ENCODE measurements around the gene SMIM45.

The SMIM45 gene

GRCh38 chr22:41995211-41995610 lies 43.3 kb downstream of the SMIM45 start:
- H3K4me3 ChIP-seq = no peak overlapping the region
- no peaks in the 10 kb centered on the region for H3K36me3 ChIP-seq
- TF ChIP-seq, protein P1, sequence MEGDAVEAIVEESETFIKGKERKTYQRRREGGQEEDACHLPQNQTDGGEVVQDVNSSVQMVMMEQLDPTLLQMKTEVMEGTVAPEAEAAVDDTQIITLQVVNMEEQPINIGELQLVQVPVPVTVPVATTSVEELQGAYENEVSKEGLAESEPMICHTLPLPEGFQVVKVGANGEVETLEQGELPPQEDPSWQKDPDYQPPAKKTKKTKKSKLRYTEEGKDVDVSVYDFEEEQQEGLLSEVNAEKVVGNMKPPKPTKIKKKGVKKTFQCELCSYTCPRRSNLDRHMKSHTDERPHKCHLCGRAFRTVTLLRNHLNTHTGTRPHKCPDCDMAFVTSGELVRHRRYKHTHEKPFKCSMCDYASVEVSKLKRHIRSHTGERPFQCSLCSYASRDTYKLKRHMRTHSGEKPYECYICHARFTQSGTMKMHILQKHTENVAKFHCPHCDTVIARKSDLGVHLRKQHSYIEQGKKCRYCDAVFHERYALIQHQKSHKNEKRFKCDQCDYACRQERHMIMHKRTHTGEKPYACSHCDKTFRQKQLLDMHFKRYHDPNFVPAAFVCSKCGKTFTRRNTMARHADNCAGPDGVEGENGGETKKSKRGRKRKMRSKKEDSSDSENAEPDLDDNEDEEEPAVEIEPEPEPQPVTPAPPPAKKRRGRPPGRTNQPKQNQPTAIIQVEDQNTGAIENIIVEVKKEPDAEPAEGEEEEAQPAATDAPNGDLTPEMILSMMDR (IDR thresholded peaks at IDR 0.05) = no peak
- H3K4me1 ChIP-seq = no peaks in the 10 kb centered on the region
- no peak overlapping the region for H3K27ac ChIP-seq
- H3K9me3 ChIP-seq = no peaks in the 10 kb centered on the region
- DNase-seq (ENCODE audit: low spot score in 2 of 2) = no peak
- no peaks in the 10 kb centered on the region for H3K27me3 ChIP-seq
- intact Hi-C loops (cut with DNase I) = no loop called here

- Histone ChIP-seq H3K27me3 (no peaks in the 10 kb centered on the region), H3K27ac (no peak overlapping the region), H3K36me3 (no peaks in the 10 kb centered on the region), H3K4me1 (no peaks in the 10 kb centered on the region), H3K9me3 (no peaks in the 10 kb centered on the region), H3K4me3 (no peak overlapping the region)
- DNase-seq (ENCODE audit: low spot score in 2 of 2) = peak in 1 of 2 donors; percentile 55
- TF ChIP-seq, protein P1 (IDR thresholded peaks at IDR 0.05) = no peak
- intact Hi-C loops (cut with DNase I) = no loop called here
Measured at GRCh38 chr22:41996826-41997225, 44.9 kb downstream of the SMIM45 start.

GRCh38 chr22:41998361-41999261 lies 46.7 kb downstream of the SMIM45 start, which contains the start of gene WBP2NL:
TSS of gene WBP2NL (plus strand) at chr22:41998788. CDS start at chr22:41998819, 31 bp downstream.
- intact Hi-C loops (cut with DNase I) = no loop called here
- no peak within 1 kb of the TSS for H3K27ac ChIP-seq
- TF ChIP-seq, protein P1 (IDR thresholded peaks at IDR 0.05) = no peak

GRCh38 chr22:42000466-42000865 lies 48.5 kb downstream of the SMIM45 start:
- Histone ChIP-seq H3K9me3 (no peaks in the 10 kb centered on the region), H3K27ac (no peak overlapping the region), H3K27me3 (no peaks in the 10 kb centered on the region), H3K4me1 (no peaks in the 10 kb centered on the region), H3K4me3 (no peak overlapping the region), H3K36me3 (no peaks in the 10 kb centered on the region)
- TF ChIP-seq, protein P1 (IDR thresholded peaks at IDR 0.05) = no peak
- peak in 1 of 2 donors; percentile 4 for DNase-seq (ENCODE audit: low spot score in 2 of 2)
- intact Hi-C loops (cut with DNase I) = no loop called here

More at GRCh38 chr22:41998361-41999261, 46.7 kb downstream of the SMIM45 start, which contains the start of gene WBP2NL:
- H3K36me3 ChIP-seq = no peaks in the 10 kb centered on the region
- H3K9me3 ChIP-seq = no peaks in the 10 kb centered on the region
- no peaks in the 10 kb centered on the region for H3K27me3 ChIP-seq
- peak; percentile 45 to 81 for DNase-seq (ENCODE audit: low spot score in 2 of 2)
- H3K4me1 ChIP-seq = no peaks in the 10 kb centered on the region
- H3K4me3 ChIP-seq = peak within 1 kb of the TSS; percentile 49 to 59

DNA sequence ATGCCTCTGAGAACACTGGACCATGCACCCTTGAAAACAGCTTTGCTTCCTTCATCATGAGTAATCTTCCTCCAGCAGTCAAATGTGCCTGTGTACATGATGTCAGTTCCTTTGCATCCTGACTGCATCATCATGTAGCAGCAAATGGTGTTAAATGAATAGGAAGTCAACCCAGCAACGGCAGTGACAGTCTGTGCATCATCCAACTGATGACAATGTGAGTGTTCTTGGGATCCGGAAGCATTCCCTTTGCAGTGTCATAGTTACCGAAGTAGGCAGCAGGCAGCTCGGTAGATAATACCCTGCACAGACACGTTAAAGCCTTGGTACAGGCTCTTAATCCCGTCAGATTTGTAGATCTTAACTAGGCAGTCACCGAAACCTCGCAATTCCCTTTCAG lies 49.2 kb downstream of the SMIM45 start:
- H3K4me1 ChIP-seq = no peaks in the 10 kb centered on the region
- no peak overlapping the region for H3K4me3 ChIP-seq
- TF ChIP-seq, protein P1 (IDR thresholded peaks at IDR 0.05) = no peak
- no peak overlapping the region for H3K27ac ChIP-seq
- H3K27me3 ChIP-seq = no peaks in the 10 kb centered on the region
- no peaks in the 10 kb centered on the region for H3K36me3 ChIP-seq
- intact Hi-C loops (cut with DNase I) = no loop called here
- DNase-seq (ENCODE audit: low spot score in 2 of 2) = peak in 1 of 2 donors; percentile 15
- no peaks in the 10 kb centered on the region for H3K9me3 ChIP-seq

Measured in ascending aorta (tissue), 2 donors.